Activated CD8-positive, alpha-beta T cell treated with anti-CD3 and anti-CD28 coated beads for 36 hours (primary cell): ENCODE results near the gene NPAS2. TPM values are rescaled to one million over a fixed set of nuclear protein-coding genes. Genes with fewer than 3 reads are reported as not detected.

ENCODE experiments used
- ATAC-seq: fragments of 200-7000 bp; cut with Tn5 transposase; one replicate; pipeline ENCODE4 v1.10.0; 2021; ENCODE audit warnings: mild to moderate bottlenecking, moderate library complexity
- CTCF ChIA-PET: fragments of 350-600 bp; sonication (Branson Sonifier 250); formaldehyde crosslinking; loops from one replicate; lab custom pipeline; 2021; ENCODE audit warnings: antibody characterized with exemption; lab: Charles Lee
- POLR2A ChIA-PET: fragments of 350-600 bp; sonication (Branson Sonifier 250); formaldehyde crosslinking; loops from one replicate; lab custom pipeline; 2021; ENCODE audit warnings: antibody characterized with exemption; lab: Charles Lee
- DNase-seq: peaks from one replicate; pipeline ENCODE4 v3.0.0-alpha.2; 2020
- H3K27ac Mint-ChIP-seq: one replicate; pipeline ENCODE4 v1.8.0; 2021; ENCODE audit warnings: mild to moderate bottlenecking, mixed read lengths
- H3K27me3 Mint-ChIP-seq: one replicate; pipeline ENCODE4 v1.8.0; 2021; ENCODE audit warnings: mixed read lengths
- H3K36me3 Mint-ChIP-seq: one replicate; pipeline ENCODE4 v1.8.0; 2021; ENCODE audit warnings: low read depth, mixed read lengths
- H3K4me1 Mint-ChIP-seq: one replicate; pipeline ENCODE4 v1.8.0; 2021; ENCODE audit warnings: low read depth, mixed read lengths
- H3K4me3 Mint-ChIP-seq: one replicate; pipeline ENCODE4 v1.8.0; 2021; ENCODE audit warnings: mild to moderate bottlenecking, moderate library complexity, mixed read lengths
- H3K9me3 Mint-ChIP-seq: one replicate; pipeline ENCODE4 v1.8.0; 2021; ENCODE audit warnings: mixed read lengths
- intact Hi-C: fragments of 100-400 bp; cut with micrococcal nuclease; formaldehyde crosslinking; loops from one replicate; pipeline ENCODE4 v1.10.0; 2022
- total RNA-seq, 2 experiments: library from RNA; stranded (reverse); gene quantifications; one replicate each; pipeline ENCODE4 v1.2.3, GENCODE V29; 2021
- TF ChIP-seq, protein P1 (sequence below): fragments of 200-600 bp; IDR thresholded peaks from one replicate; pipeline ENCODE4 v1.8.0; 2022; ENCODE audit warnings: antibody characterized with exemption, mild to moderate bottlenecking

Gene NPAS2
- total RNA-seq, 2 experiments from 2014 or later = 14.4 to 15.2 TPM

DNA sequence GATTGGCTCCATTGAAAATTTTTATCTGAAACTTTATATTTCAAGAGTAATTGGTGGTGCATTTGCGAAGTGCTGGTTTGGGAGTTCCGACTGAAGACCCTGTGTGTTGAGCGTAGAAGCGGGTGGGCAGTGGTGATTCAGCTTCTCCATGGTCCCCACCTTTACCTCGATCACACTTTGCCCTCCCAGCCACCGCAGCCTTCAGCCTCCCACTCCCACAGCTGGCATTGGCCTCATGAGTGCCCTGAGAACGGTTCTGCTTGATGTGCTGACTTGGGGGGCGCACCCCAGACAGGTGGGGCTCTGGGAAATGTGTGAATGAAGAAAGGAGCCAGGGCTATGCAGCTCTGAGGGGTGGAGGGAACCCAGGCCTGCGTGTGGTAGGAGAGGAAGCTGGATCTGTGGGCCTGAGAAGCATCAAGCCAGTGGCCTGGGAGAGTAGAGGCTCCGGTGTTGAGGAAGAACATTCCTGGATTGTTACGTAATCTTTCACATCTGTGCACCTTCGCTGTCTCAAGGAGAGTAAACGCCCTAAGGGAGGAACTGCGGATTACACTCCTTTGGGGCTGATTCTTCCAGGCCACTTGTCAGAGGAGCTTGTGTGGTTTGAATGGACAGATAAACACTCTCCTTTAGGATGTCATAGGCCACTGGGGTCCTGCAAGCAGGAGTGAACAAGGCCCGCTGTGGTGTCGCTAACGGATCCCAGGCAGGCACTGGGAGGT, 83.8 kb downstream of the NPAS2 start:
- Mint-ChIP-seq H3K4me3 (no peak overlapping the region), H3K36me3 (peaks cover 3% of the 10 kb centered on the region), H3K4me1 (peaks cover 18% of the 10 kb centered on the region), H3K27ac (no peak overlapping the region), H3K27me3 (no peaks in the 10 kb centered on the region), H3K9me3 (no peaks in the 10 kb centered on the region)
- ChIA-PET CTCF (interaction anchor here (3.0 kb wide), 1 partner anchor 15 kb away, joined by 12 read pairs; no protein-coding TSS in a partner anchor), POLR2A (interaction anchor here (0.8 kb wide), 1 partner anchor 9 kb away, joined by 3 read pairs; no protein-coding TSS in a partner anchor)
- intact Hi-C loops = no loop called here
- TF ChIP-seq, protein P1, sequence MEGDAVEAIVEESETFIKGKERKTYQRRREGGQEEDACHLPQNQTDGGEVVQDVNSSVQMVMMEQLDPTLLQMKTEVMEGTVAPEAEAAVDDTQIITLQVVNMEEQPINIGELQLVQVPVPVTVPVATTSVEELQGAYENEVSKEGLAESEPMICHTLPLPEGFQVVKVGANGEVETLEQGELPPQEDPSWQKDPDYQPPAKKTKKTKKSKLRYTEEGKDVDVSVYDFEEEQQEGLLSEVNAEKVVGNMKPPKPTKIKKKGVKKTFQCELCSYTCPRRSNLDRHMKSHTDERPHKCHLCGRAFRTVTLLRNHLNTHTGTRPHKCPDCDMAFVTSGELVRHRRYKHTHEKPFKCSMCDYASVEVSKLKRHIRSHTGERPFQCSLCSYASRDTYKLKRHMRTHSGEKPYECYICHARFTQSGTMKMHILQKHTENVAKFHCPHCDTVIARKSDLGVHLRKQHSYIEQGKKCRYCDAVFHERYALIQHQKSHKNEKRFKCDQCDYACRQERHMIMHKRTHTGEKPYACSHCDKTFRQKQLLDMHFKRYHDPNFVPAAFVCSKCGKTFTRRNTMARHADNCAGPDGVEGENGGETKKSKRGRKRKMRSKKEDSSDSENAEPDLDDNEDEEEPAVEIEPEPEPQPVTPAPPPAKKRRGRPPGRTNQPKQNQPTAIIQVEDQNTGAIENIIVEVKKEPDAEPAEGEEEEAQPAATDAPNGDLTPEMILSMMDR = no peak
- ATAC-seq = no peak
- DNase-seq = no peak

DNA sequence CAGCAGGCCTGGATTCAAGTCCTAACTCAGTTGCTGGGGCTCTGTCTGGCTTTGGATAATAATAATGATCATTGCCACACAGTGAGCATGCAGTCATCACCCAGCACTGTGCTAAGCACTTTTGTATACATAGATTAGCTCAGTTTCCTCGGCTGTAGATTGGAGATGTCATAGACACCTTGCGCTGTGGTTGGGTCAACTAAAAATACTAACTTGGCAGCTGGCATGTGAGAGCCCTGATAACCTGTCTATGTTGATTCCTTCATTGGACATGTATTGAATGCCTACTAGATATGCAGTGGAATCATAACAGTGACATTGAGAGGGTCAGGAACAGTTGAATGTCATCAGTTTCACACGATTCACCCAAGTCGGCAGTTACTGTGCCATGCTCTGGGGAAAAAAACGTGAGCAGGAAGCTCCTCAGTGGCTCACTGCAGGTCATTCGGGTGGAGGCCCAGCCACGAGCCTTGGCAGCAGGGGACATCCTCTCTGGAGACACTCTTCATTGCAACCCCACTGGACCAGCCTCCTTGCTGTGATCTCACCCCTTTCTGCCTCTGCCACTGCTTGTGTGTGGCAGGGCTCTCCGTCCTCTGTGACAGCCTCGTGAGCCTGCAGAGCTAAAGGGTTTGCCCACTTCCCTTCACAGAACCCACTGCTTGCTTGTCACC, 85.3 kb downstream of the NPAS2 start:
- H3K27ac Mint-ChIP-seq = no peak overlapping the region
- peaks cover 3% of the 10 kb centered on the region for H3K36me3 Mint-ChIP-seq
- no peaks in the 10 kb centered on the region for H3K27me3 Mint-ChIP-seq
- no peak overlapping the region for H3K4me3 Mint-ChIP-seq
- ChIA-PET POLR2A (interaction anchor here (1.0 to 1.1 kb wide), 2 partner anchors 14 to 19 kb away, joined by 3 read pairs; no protein-coding TSS in a partner anchor), CTCF (interaction anchor here (0.9 to 3.0 kb wide), 2 partner anchors 14 to 175 kb away, joined by 3 to 12 read pairs; no protein-coding TSS in a partner anchor)
- no peaks in the 10 kb centered on the region for H3K9me3 Mint-ChIP-seq
- TF ChIP-seq, protein P1 = no peak
- DNase-seq (no peak), ATAC-seq (no peak)
- H3K4me1 Mint-ChIP-seq = peaks cover 18% of the 10 kb centered on the region
- intact Hi-C loops = no loop called here

DNA sequence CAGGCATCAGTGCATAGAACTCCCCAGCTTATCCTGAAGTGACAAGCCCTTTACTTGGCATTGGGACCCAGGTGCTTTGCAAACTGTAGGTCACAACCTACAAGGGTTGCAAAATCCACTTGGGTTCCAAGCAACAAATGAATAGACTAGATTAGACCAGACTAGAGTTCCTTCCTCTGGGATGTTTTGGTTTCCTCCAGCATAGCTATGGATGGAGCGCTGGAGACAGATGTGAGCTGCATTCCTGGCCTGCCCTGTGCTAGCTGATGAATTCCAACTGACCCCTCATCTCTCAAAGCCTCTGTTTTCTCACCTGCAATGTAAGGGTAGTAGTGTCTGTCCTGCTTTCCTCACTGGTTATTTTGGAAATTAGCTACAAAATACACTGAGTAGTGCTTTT, 86.2 kb downstream of the NPAS2 start:
- H3K4me3 Mint-ChIP-seq = no peak overlapping the region
- no peak for DNase-seq
- H3K36me3 Mint-ChIP-seq = peaks cover 3% of the 10 kb centered on the region
- no peaks in the 10 kb centered on the region for H3K9me3 Mint-ChIP-seq
- H3K4me1 Mint-ChIP-seq = peaks cover 18% of the 10 kb centered on the region
- H3K27ac Mint-ChIP-seq = no peak overlapping the region
- TF ChIP-seq, protein P1 = no peak
- intact Hi-C loops = no loop called here
- CTCF ChIA-PET = interaction anchor here (1.3 to 3.0 kb wide), 2 partner anchors 9 to 13 kb away, joined by 5 to 12 read pairs; no protein-coding TSS in a partner anchor
- no peaks in the 10 kb centered on the region for H3K27me3 Mint-ChIP-seq
- no peak for ATAC-seq
- POLR2A ChIA-PET = interaction anchor here (1.0 kb wide), 1 partner anchor 18 kb away, joined by 3 read pairs; no protein-coding TSS in a partner anchor

DNA sequence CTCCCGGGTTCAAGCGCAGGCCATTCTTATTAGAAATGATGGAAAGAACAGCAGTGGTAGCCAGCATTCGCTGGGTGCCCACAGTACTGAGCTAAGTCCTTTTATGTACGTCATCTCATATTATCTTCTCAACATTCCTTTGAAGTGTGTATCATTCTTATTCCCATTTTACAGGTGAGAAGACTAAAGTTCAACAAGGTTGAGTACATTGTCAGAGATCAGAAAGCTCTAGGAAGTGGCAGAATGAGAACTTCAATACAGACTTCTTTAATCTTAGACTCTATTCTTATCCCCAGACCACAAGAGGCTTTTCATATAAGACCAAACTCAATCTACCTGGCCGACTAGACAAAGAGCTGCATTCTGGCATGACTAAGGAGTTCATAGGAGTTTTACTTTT, 86.7 kb downstream of the NPAS2 start:
- Mint-ChIP-seq H3K36me3 (peaks cover 3% of the 10 kb centered on the region), H3K27me3 (no peaks in the 10 kb centered on the region), H3K4me1 (peaks cover 18% of the 10 kb centered on the region), H3K27ac (no peak overlapping the region), H3K9me3 (no peaks in the 10 kb centered on the region), H3K4me3 (no peak overlapping the region)
- ATAC-seq (no peak), DNase-seq (no peak)
- ChIA-PET POLR2A (no interaction called here), CTCF (interaction anchor here (1.3 kb wide), 1 partner anchor 8 kb away, joined by 5 read pairs; no protein-coding TSS in a partner anchor)
- intact Hi-C loops = no loop called here
- TF ChIP-seq, protein P1 = no peak
